Hepatocyte (in vitro differentiated cells): ENCODE measurements around the gene ZNF474. TPM values are rescaled to one million over a fixed set of nuclear protein-coding genes. Genes with fewer than 3 reads are reported as not detected.

ENCODE experiments used
- DNase-seq: peaks from one replicate; pipeline ENCODE4 v3.0.0-alpha.2; 2016; ENCODE audit warnings: low spot score
- H2AFZ ChIP-seq: fragments of 200-600 bp; sonication (generic); 2 replicates; pipeline ENCODE4 v1.6.0; 2016; ENCODE audit warnings: antibody characterized with exemption, mild to moderate bottlenecking
- H3K27ac ChIP-seq: fragments of 200-600 bp; sonication (generic); 2 replicates; pipeline ENCODE4 v1.5.1; 2016; ENCODE audit warnings: mild to moderate bottlenecking
- H3K27me3 ChIP-seq: fragments of 200-600 bp; sonication (generic); 2 replicates; pipeline ENCODE4 v1.6.1; 2016
- H3K36me3 ChIP-seq: fragments of 200-600 bp; sonication (generic); replicated peaks from 2 replicates; pipeline ENCODE4 v1.5.1; 2016; ENCODE audit warnings: low read depth; ENCODE audit not compliant: insufficient read depth
- H3K4me1 ChIP-seq: fragments of 200-600 bp; sonication (generic); 2 replicates; pipeline ENCODE4 v1.5.1; 2016; ENCODE audit warnings: mild to moderate bottlenecking, moderate library complexity; ENCODE audit not compliant: insufficient read depth
- H3K4me2 ChIP-seq: fragments of 200-600 bp; sonication (generic); 2 replicates; pipeline ENCODE4 v1.6.0; 2016
- H3K4me3 ChIP-seq: fragments of 200-600 bp; sonication (generic); 2 replicates; pipeline ENCODE4 v1.5.1; 2016; ENCODE audit warnings: mild to moderate bottlenecking
- H3K79me2 ChIP-seq: fragments of 200-600 bp; sonication (generic); 2 replicates; pipeline ENCODE4 v1.6.0; 2017; ENCODE audit warnings: mild to moderate bottlenecking
- H3K9me2 ChIP-seq: fragments of 200-600 bp; sonication (generic); replicated peaks from 2 replicates; pipeline ENCODE4 v1.6.0; 2017; ENCODE audit warnings: mild to moderate bottlenecking; ENCODE audit not compliant: insufficient read depth
- H3K9me3 ChIP-seq: fragments of 200-600 bp; sonication (generic); 2 replicates; pipeline ENCODE4 v1.5.1; 2016; ENCODE audit warnings: low read depth, mild to moderate bottlenecking
- H4K20me1 ChIP-seq: fragments of 200-600 bp; sonication (generic); 2 replicates; pipeline ENCODE4 v1.6.0; 2016; ENCODE audit warnings: mild to moderate bottlenecking; ENCODE audit not compliant: insufficient read depth, poor library complexity, severe bottlenecking
- EZH2 ChIP-seq: fragments of 200-600 bp; sonication (generic); IDR thresholded peaks from 2 replicates; pipeline ENCODE4 v1.6.1; 2016; ENCODE audit warnings: antibody characterized with exemption, mild to moderate bottlenecking, borderline replicate concordance
- EZH2phosphoT487 ChIP-seq: fragments of 200-600 bp; sonication (generic); IDR thresholded peaks from one replicate; pipeline ENCODE4 v1.6.1; 2018; ENCODE audit warnings: antibody characterized with exemption, mild to moderate bottlenecking, low read depth, moderate library complexity; ENCODE audit not compliant: unreplicated experiment, severe bottlenecking
- WGBS: methylation state at CpG from one replicate; pipeline ENCODE4 v1.1.6; 2016; ENCODE audit warnings: low lambda C conversion rate; ENCODE audit errors: missing lambda C conversion rate; 5-methylcytosine and 5-hydroxymethylcytosine counted together
- polyA plus RNA-seq: library from polyadenylated mRNA; unstranded; fragments of >200 nt; fragmentation: Nextera tagmentation; extraction: Ambion mirVana; gene quantifications from 2 replicates; pipeline ENCODE4 v1.2.1, GENCODE V29; 2016
- total RNA-seq: library from RNA; depleted of rRNA; stranded (reverse); fragments of >200 nt; gene quantifications from 2 replicates; pipeline ENCODE4 v1.2.3, GENCODE V29; 2014
- TF ChIP-seq, protein P1 (sequence below): fragments of 200-600 bp; sonication (generic); IDR thresholded peaks from 2 replicates; pipeline ENCODE4 v1.5.1; 2016; ENCODE audit warnings: antibody characterized with exemption, mild to moderate bottlenecking; ENCODE audit not compliant: poor library complexity

The ZNF474 gene
- total and polyA plus RNA-seq, 2 experiments from 2014 or later = 0.43 to 2.8 TPM

DNA sequence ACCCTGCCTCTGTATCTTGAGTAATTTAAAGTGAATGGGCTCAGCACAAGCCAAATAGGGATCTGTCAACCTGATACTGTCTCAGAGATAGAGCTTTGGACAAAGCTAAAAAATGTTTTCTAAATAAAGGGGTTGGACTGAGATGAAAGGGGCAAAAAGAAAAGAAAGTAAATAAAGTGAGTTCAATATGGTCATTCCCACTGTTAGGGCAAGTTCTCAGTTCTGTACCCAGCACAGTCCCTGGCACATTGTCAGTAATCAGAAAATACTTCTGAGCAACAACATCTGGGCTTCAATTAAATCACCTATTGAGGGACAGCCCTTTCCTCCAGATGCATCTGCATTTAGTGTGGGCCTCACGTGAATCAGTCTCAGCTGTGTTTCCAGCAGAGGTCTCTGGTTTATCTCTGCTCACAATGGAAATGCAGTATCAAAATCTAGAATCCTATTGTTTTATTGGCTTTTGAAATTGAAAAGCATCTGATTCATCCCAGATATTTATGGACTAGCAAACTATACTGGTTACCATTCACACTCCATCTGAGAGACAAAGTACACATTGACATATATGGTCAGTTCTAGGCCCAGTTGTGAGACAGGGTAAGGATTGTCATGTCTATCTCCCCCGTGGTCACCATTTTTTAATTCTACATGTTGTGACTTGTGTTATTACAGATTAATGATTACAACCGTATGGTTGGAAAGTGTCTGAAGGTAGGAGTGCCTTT, 35.6 kb downstream of the ZNF474 start:
- peak overlapping the region; percentile 23 for H3K4me2 ChIP-seq
- no peaks in the 10 kb centered on the region for H4K20me1 ChIP-seq
- DNase-seq = no peak
- no peak overlapping the region for H3K4me3 ChIP-seq
- no peak overlapping the region for H2AFZ ChIP-seq
- H3K9me2 ChIP-seq = no peaks in the 10 kb centered on the region
- TF ChIP-seq EZH2 = no peak
- H3K27ac ChIP-seq = peak overlapping the region; percentile 50
- 74% methylated on average over 3 of the region's 3 CpGs for WGBS
- H3K36me3 ChIP-seq = no peaks in the 10 kb centered on the region
- H3K27me3 ChIP-seq = no peaks in the 10 kb centered on the region
- no peaks in the 10 kb centered on the region for H3K9me3 ChIP-seq
- H3K4me1 ChIP-seq = peaks cover 39% of the 10 kb centered on the region
- H3K79me2 ChIP-seq = no peaks in the 10 kb centered on the region

DNA sequence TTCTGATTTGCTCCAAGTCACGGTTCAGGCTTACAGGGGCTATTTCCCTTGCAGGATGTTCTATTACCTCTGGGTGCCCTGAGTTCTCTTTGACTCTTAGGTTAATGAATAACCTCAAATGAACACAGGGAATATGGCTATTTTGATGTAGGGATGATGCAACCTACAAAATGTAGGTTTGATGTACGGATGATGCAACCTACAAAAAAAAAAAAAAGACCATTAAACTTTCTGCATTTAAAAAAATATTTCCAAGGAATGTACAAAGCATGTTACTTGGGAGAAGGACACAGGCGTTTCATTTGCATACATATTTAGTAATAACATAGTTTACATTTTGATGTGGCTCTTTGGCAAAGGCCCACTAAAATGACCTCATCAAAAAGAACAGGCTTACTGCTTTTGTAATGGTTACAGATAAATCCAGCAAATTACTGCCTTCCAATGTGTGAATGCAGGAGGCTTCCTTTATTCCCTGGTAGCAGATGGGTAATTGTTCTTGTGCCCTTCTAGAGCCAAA, 36.3 kb downstream of the ZNF474 start:
- peak overlapping the region; percentile 50 for H3K27ac ChIP-seq
- H3K4me3 ChIP-seq = no peak overlapping the region
- peak; percentile 37 for DNase-seq
- 69% methylated on average over 3 of the region's 3 CpGs for WGBS
- H3K4me1 ChIP-seq = peaks cover 39% of the 10 kb centered on the region
- no peak overlapping the region for H2AFZ ChIP-seq
- no peak overlapping the region for H3K4me2 ChIP-seq
- no peaks in the 10 kb centered on the region for H3K9me2 ChIP-seq
- TF ChIP-seq, protein P1, sequence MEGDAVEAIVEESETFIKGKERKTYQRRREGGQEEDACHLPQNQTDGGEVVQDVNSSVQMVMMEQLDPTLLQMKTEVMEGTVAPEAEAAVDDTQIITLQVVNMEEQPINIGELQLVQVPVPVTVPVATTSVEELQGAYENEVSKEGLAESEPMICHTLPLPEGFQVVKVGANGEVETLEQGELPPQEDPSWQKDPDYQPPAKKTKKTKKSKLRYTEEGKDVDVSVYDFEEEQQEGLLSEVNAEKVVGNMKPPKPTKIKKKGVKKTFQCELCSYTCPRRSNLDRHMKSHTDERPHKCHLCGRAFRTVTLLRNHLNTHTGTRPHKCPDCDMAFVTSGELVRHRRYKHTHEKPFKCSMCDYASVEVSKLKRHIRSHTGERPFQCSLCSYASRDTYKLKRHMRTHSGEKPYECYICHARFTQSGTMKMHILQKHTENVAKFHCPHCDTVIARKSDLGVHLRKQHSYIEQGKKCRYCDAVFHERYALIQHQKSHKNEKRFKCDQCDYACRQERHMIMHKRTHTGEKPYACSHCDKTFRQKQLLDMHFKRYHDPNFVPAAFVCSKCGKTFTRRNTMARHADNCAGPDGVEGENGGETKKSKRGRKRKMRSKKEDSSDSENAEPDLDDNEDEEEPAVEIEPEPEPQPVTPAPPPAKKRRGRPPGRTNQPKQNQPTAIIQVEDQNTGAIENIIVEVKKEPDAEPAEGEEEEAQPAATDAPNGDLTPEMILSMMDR = no peak
- TF ChIP-seq EZH2phosphoT487 (no peak), EZH2 (no peak)
- H3K79me2 ChIP-seq = no peaks in the 10 kb centered on the region
- no peaks in the 10 kb centered on the region for H3K36me3 ChIP-seq
- H3K9me3 ChIP-seq = no peaks in the 10 kb centered on the region
- H4K20me1 ChIP-seq = no peaks in the 10 kb centered on the region
- H3K27me3 ChIP-seq = no peaks in the 10 kb centered on the region

DNA sequence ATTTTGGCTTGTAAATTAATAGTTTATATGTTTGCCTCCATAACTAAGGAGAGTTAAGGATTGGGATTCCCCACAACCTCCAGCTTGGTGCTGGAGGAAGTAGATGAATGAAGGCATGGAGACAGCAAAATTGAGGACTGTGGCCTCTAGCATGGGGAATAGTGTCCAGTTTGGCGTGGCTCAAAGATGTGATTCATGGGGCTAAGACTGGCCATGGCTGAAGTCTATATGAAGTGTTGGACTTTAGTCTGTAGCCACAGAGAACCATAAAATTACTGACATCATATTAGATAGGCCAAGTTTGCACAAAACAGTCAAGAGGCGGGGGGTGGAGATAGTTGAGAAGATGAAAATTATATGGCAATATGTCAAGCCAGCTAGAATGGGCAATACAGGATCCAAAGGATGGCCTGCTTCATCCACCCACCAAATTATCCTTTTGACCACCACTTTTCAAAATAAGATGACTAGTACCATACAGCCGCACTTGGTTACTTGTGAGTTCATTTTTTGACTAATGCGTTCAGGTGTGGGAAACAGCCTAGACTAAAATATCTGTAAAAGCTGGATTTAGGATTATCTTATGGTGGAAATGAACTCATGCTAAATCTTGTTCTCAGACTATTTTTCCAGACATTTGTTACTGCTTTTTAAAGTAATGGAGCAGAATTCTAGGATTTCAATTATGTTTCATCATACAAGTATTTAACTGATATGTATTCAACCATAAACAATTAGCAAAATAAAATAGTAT, 40.2 kb downstream of the ZNF474 start:
- Histone ChIP-seq H3K4me3 (no peak overlapping the region), H3K79me2 (no peaks in the 10 kb centered on the region), H3K4me2 (no peak overlapping the region), H3K27ac (peak overlapping the region; percentile 49), H3K4me1 (peaks cover 17% of the 10 kb centered on the region), H4K20me1 (no peaks in the 10 kb centered on the region), H3K27me3 (no peaks in the 10 kb centered on the region), H3K36me3 (no peaks in the 10 kb centered on the region), H3K9me3 (no peaks in the 10 kb centered on the region), H3K9me2 (no peaks in the 10 kb centered on the region), H2AFZ (no peak overlapping the region)
- WGBS = 97% methylated on average over 4 of the region's 4 CpGs
- TF ChIP-seq, protein P1 = no peak
- no peak for TF ChIP-seq EZH2
- no peak for TF ChIP-seq EZH2phosphoT487
- peak; percentile 16 for DNase-seq

DNA sequence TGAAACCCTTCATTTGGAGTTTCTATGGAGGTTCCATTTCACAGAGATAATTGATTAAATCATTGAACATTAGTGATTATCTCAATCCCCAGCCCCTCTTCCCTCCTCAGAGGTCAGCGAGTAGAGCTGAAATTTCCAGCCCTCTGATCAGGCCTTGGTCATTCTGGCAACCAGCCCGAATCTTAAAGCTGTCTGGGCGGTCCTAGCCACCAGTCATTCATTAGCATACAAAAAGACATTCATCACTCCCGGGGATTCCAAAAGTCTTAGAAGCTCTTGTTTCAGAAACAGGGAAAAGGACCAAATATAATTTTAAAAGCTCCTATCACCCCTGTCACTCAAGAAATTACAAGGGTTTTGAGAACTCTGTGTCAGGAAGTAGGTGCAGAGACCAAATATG, 41.3 kb downstream of the ZNF474 start:
- DNase-seq = no peak

More for the DNA sequence above, 41.3 kb downstream of the ZNF474 start:
- Histone ChIP-seq H3K79me2 (no peaks in the 10 kb centered on the region), H3K9me2 (no peaks in the 10 kb centered on the region), H3K4me3 (no peak overlapping the region), H3K27ac (no peak overlapping the region), H3K27me3 (no peaks in the 10 kb centered on the region), H2AFZ (no peak overlapping the region), H3K4me2 (no peak overlapping the region), H4K20me1 (no peaks in the 10 kb centered on the region), H3K9me3 (no peaks in the 10 kb centered on the region), H3K36me3 (no peaks in the 10 kb centered on the region), H3K4me1 (peaks cover 6% of the 10 kb centered on the region)
- WGBS = 51% methylated on average over 4 of the region's 4 CpGs
- TF ChIP-seq EZH2 (no peak), EZH2phosphoT487 (no peak)
- TF ChIP-seq, protein P1 = no peak
